Fibroblast of skin of right quadriceps (primary cell): Measurements from ENCODE around the gene SRPRB.
"Not testable (repeated sequence)": the region's sequence is repeated elsewhere in the genome, so short reads cannot be mapped to it uniquely, and the experiment has no call there.

Source experiments
- DNase-seq: peaks from one replicate; pipeline ENCODE4 v3.0.0-alpha.2; 2013

The SRPRB gene

GRCh38 chr3:133779626-133780203 is 25.9 kb upstream of the SRPRB start:
- DNase-seq = no peak

- DNase-seq = not testable (repeated sequence)
Observed at GRCh38 chr3:133780756-133781155, 24.9 kb upstream of the SRPRB start.

- no peak for DNase-seq
Observed at GRCh38 chr3:133781570-133781969, 24.0 kb upstream of the SRPRB start.

- no peak for DNase-seq
Observed at GRCh38 chr3:133782454-133782853, 23.2 kb upstream of the SRPRB start.

- DNase-seq = no peak
Observed at GRCh38 chr3:133783762-133784161, 21.9 kb upstream of the SRPRB start.

GRCh38 chr3:133788024-133788423 is 17.6 kb upstream of the SRPRB start:
- no peak for DNase-seq

- peak; percentile 17 for DNase-seq
Observed at GRCh38 chr3:133792171-133792763, 13.3 kb upstream of the SRPRB start.

GRCh38 chr3:133797396-133798105 is 8.1 kb upstream of the SRPRB start:
- DNase-seq = no peak

- no peak for DNase-seq
Observed at GRCh38 chr3:133799794-133800585, 5.6 kb upstream of the SRPRB start.

- no peak for DNase-seq
Observed at GRCh38 chr3:133803469-133803868, 2.1 kb upstream of the SRPRB start.

- DNase-seq = no peak
Observed at GRCh38 chr3:133804896-133805295, 719 bp upstream of the SRPRB start.

GRCh38 chr3:133805384-133805701 is 272 bp upstream of the SRPRB start:
- DNase-seq = no peak

GRCh38 chr3:133812872-133813271 is 7.3 kb downstream of the SRPRB start:
- DNase-seq = no peak

GRCh38 chr3:133815386-133815785 is 9.8 kb downstream of the SRPRB start:
- DNase-seq = no peak

- DNase-seq = no peak
Observed at GRCh38 chr3:133820129-133820528, 14.5 kb downstream of the SRPRB start.

GRCh38 chr3:133820889-133821675 is 15.5 kb downstream of the SRPRB start:
- DNase-seq = no peak

GRCh38 chr3:133821767-133822638 is 16.4 kb downstream of the SRPRB start:
- peak; percentile 13 for DNase-seq

GRCh38 chr3:133824961-133825485 is 19.4 kb downstream of the SRPRB start:
- DNase-seq = no peak

GRCh38 chr3:133825969-133826727 is 20.5 kb downstream of the SRPRB start:
- DNase-seq = no peak

GRCh38 chr3:133827136-133827535 is 21.5 kb downstream of the SRPRB start:
- no peak for DNase-seq

GRCh38 chr3:133827684-133828083 is 22.1 kb downstream of the SRPRB start:
- DNase-seq = no peak
